ENCODE data around the gene STK32C. TPM values are rescaled to one million over a fixed set of nuclear protein-coding genes. Genes with fewer than 3 reads are reported as not detected.

Gene STK32C
- total RNA-seq, 1 experiment from 2014 or later, result 22.5 TPM

DNA sequence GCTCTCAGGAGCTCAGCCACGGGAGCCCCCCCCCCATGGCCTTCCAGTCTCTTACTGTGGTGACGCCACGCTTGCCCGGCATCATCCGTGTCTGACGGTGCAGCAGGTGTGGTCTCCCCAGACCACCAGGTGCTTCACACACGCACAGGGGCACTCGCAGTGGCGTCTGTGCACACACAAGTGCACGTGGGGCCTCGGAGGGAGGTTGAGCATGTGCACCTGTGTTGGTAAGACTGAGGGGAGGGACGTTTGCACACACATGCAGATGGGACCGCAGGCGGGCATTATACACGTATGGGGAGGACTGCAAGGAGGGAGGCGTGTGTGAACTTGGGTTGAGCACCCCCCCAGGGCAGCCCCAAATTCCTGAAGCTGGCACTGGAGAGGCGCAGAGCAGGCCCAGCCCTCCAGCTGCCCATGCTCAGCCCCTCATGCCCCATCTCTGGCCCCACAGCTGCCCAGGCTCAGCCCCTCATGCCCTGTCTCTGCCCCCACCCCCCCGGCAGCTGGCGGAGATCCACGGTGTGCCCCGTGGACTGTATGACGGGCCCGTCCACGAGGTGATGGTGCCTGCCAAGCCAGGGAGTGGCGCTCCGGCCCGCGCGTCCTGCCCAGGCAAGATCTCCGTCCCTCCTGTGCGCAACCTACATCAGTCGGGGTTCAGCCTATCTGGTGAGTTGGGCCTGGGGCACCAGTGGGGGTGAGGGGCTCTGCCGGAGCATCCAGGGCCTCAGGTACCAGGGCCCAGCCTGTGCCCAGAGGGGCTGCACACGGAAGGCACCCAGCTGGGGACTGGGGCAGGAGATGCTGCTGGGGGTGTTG is 104.3 kb downstream of the STK32C start:
- DNase-seq (ENCODE audit: low read depth), result no peak
- in situ Hi-C loops (cut with HindIII; ENCODE audit: low pct_unique_long_range_greater_than_20kb, low sequenced_read_pairs), result no loop called here

DNA sequence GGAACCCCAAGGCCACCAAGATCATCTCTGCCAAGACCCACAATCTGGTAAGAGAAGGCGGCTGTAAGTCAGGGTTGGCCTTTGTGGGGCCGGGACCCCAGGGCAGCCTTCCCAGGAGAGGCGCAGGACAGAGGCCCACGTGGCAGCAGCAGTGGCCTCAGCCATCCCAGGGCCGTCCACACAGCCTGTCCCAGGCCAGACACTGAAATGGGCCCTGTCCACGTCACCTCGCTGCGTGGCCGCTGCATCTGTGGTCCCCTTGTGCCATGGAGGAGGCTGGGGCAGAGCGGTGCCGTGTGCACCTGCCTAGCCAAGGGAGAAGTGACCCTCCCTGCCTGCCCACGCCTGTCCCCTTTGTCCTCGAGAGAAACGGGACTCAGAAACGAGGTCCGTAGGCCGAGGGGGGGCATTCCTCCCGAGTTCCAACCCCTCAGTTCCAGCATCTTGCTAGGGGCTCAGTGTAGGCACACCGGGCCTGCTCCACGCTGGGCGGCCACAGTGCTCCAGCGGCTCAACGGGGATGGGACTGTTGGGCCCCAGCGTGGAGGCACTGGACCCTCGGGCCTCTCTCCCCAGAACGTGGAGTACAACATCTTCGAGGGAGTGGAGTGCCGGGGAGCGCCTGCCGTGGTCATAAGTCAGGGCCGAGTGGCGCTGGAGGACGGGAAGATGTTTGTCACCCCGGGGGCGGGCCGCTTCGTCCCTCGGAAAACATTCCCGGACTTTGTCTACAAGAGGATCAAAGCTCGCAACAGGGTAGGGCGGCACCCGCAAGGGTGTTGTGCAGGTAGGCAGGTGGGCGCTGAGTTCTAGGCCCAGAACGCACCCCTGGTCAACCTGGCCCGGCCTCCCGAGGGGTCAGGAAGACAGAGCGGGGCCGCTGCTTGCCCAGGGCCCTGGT is 105.4 kb downstream of the STK32C start:
- DNase-seq (ENCODE audit: low read depth), result no peak
- in situ Hi-C loops (cut with HindIII; ENCODE audit: low pct_unique_long_range_greater_than_20kb, low sequenced_read_pairs), result no loop called here

GRCh38 chr10:132201111-132201969 is 106.4 kb downstream of the STK32C start:
- no peak for DNase-seq (ENCODE audit: low read depth)
- in situ Hi-C loops (cut with HindIII; ENCODE audit: low pct_unique_long_range_greater_than_20kb, low sequenced_read_pairs), result no loop called here

GRCh38 chr10:132200344-132201110 is 107.2 kb downstream of the STK32C start:
- in situ Hi-C loops (cut with HindIII; ENCODE audit: low pct_unique_long_range_greater_than_20kb, low sequenced_read_pairs), result no loop called here
- no peak for DNase-seq (ENCODE audit: low read depth)

DNA sequence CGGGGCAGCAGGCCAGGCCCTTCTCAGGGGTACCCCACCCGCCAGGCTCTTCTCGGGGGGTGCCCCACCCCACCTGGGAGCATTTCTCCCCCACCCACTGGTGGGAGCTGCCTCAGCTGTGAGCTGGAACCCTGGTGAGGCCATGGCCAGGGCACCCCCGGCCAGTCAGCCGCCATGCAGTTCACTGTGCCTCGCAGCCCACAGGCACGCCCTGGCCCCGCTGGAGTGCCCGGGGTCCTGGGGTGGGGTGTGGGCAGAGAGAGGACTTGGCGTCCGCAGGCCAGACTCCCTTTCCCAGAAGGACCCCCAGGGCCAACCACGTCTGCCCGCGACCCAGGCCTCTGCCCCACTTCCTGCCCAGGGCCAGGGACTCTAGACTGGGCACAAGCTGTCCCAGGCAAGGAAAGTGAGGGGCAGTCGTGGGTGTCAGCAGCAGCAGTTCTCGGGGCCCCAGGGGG is 107.9 kb downstream of the STK32C start:
- in situ Hi-C loops (cut with HindIII; ENCODE audit: low pct_unique_long_range_greater_than_20kb, low sequenced_read_pairs), result no loop called here
- DNase-seq (ENCODE audit: low read depth), result no peak

- in situ Hi-C loops (cut with HindIII; ENCODE audit: low pct_unique_long_range_greater_than_20kb, low sequenced_read_pairs), result no loop called here
These were observed 108.4 kb downstream of the STK32C start for GRCh38 chr10:132199268-132199853.

DNA sequence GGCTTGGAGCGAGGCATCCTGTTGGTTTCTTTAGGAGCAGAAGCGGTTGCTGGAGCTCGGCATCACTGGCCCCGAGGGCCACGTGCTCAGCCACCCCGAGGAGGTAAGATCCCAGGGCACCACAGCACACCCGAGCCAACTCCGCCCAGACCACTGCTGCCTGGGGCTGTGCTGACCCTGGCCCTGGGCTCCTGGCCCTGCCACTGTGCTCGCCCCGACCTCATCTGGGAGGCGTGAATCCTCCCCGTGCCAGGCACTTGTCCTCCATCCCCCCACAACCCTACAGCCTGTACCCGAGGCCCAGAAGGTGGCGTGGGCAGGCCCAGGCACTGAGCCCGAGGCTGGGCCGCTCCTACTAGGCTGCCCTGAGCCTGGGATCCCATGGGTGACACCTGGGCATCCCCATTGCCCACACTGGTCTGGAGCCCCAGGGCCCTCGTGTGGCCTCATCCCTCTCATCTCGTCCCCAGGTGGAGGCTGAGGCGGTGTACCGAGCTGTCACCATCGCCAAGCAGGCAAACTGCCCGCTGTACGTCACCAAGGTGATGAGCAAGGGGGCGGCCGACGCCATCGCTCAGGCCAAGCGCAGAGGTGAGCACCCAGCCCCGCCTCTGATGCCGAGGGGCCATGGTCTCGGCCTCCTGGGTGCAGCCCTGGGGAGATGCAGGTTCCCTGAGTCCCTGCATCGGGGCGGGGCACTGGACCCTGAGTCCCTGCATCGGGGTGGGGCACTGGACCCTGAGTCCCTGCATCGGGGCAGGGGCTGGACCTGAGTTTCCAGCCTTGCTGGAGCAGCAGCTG is 109.2 kb downstream of the STK32C start:
- in situ Hi-C loops (cut with HindIII; ENCODE audit: low pct_unique_long_range_greater_than_20kb, low sequenced_read_pairs), result no loop called here
- DNase-seq (ENCODE audit: low read depth), result no peak

More at GRCh38 chr10:132199268-132199853, 108.4 kb downstream of the STK32C start:
- no peak for DNase-seq (ENCODE audit: low read depth)

- DNase-seq (ENCODE audit: low read depth), result no peak
- in situ Hi-C loops (cut with HindIII; ENCODE audit: low pct_unique_long_range_greater_than_20kb, low sequenced_read_pairs), result no loop called here
These were observed 109.7 kb downstream of the STK32C start for GRCh38 chr10:132198068-132198370.

GRCh38 chr10:132197271-132198067 is 110.3 kb downstream of the STK32C start:
- in situ Hi-C loops (cut with HindIII; ENCODE audit: low pct_unique_long_range_greater_than_20kb, low sequenced_read_pairs), result no loop called here

DNA sequence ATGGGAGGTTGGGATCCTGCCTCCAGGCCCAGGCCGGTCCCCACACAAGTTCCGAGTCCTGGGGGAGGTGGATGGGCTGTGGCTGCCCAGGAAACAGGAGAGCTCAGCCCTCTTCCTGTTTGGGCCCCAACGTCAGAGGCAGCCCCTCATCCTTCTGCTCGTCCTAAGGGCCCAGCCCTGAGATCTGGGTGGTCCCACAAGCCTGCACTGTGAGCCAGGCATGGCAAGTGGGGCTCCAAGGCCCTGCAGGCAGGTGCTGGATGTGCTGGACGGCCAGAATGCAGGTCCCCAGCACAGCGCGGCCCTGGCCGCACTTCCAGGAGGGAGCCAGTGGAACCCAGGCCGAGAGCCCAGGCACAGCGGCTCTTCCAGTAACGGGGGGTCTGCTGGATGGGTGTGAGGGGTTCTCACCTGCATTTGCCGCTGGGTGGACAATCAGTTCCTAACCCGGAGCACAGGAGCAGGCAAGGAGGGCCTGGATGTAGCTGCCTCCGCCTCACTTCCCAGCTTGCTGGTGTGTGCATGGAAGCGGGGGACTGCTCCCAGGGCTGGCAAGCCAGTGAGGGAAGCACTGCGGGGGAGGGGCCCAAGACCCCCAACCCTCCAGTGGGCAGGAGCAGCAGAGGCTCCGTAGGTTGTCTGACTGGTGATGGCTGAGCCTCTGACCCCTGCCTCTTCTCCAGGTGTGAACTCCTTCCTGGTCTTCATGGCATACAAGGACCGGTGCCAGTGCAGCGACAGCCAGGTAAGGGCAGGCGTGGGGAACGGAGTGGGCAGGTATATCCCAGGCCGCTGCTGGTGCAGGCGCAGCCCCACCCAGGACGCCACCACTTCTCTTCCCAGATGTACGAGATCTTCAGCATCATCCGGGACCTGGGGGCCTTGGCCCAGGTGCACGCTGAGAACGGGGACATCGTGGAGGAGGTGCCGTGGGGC is 111.3 kb downstream of the STK32C start:
- no peak for DNase-seq (ENCODE audit: low read depth)
- in situ Hi-C loops (cut with HindIII; ENCODE audit: low pct_unique_long_range_greater_than_20kb, low sequenced_read_pairs), result no loop called here

More at GRCh38 chr10:132197271-132198067, 110.3 kb downstream of the STK32C start:
- DNase-seq (ENCODE audit: low read depth), result no peak

- no peak for DNase-seq (ENCODE audit: low read depth)
- in situ Hi-C loops (cut with HindIII; ENCODE audit: low pct_unique_long_range_greater_than_20kb, low sequenced_read_pairs), result no loop called here
These were observed 112.2 kb downstream of the STK32C start for GRCh38 chr10:132195366-132196075.

DNA sequence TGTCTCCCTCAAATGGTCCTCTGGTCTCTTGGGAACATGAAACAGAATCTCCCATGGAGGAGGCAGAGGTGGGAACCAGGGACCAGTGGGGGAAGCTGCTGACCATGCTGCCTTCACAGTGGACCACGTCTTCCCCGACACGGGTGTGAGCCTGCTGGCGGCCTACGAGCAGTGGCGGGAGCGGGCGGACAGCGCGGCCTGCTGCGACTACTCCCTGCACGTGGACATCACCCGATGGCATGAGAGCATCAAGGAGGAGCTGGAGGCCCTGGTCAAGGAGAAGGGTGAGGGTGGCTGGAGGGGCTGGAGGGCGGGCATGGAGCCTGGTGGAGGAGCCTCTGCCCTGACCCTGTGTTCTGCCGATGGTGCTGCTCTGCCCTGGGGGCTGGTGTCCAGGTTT is 113.0 kb downstream of the STK32C start:
- no peak for DNase-seq (ENCODE audit: low read depth)
- in situ Hi-C loops (cut with HindIII; ENCODE audit: low pct_unique_long_range_greater_than_20kb, low sequenced_read_pairs), result no loop called here

GRCh38 chr10:132193907-132194552 is 113.7 kb downstream of the STK32C start:
- peak; percentile 29 for DNase-seq (ENCODE audit: low read depth)
- in situ Hi-C loops (cut with HindIII; ENCODE audit: low pct_unique_long_range_greater_than_20kb, low sequenced_read_pairs), result no loop called here

Measured in Caki2 (cell line).